OCI-LY7 (cell line): ENCODE results near the gene COMMD3. TPM values are rescaled to one million over a fixed set of nuclear protein-coding genes. Genes with fewer than 3 reads are reported as not detected.

Experiments used
- BruUV-seq: library from RNA; stranded (reverse); fragments of 400-500 nt; replicated peaks from 2 replicates; lab custom pipeline; 2021; lab: Mats Ljungman, UMichigan
- CTCF ChIA-PET: fragments of 300-600 bp; sonication (Branson Sonifier 250); formaldehyde crosslinking; loops from one replicate; lab custom pipeline; 2022; ENCODE audit warnings: antibody characterized with exemption; ENCODE audit not compliant: unreplicated experiment; lab: Charles Lee
- POLR2A ChIA-PET: fragments of 300-600 bp; sonication (Branson Sonifier 250); formaldehyde crosslinking; loops from one replicate; lab custom pipeline; 2022; ENCODE audit warnings: antibody characterized with exemption; lab: Charles Lee
- DNase-seq: peaks from one replicate; pipeline ENCODE4 v3.0.0-alpha.2; 2015; ENCODE audit warnings: low spot score
- H2AFZ ChIP-seq: fragments of 200-600 bp; sonication (generic), shearing (Covaris generic); 2 replicates; pipeline ENCODE4 v1.6.1; 2014; ENCODE audit warnings: mild to moderate bottlenecking, antibody characterized with exemption, low read length, moderate library complexity
- H3K27ac ChIP-seq: fragments of 200-600 bp; sonication (generic); 2 replicates; pipeline ENCODE4 v1.5.1; 2014; ENCODE audit warnings: mixed run types, low read depth, mild to moderate bottlenecking, moderate library complexity, low read length, inconsistent platforms; ENCODE audit not compliant: poor library complexity, severe bottlenecking
- H3K36me3 ChIP-seq: fragments of 200-600 bp; sonication (generic); 2 replicates; pipeline ENCODE4 v1.6.1; 2014; ENCODE audit warnings: mild to moderate bottlenecking, antibody characterized with exemption, low read length, moderate library complexity, mixed read lengths; ENCODE audit not compliant: insufficient read depth
- H3K4me1 ChIP-seq: fragments of 200-600 bp; sonication (generic); 2 replicates; pipeline ENCODE4 v1.5.1; 2014; ENCODE audit warnings: mild to moderate bottlenecking, low read length; ENCODE audit not compliant: insufficient read depth, poor library complexity, severe bottlenecking
- H3K4me2 ChIP-seq: fragments of 200-600 bp; sonication (generic); 2 replicates; pipeline ENCODE4 v1.6.1; 2014; ENCODE audit warnings: mild to moderate bottlenecking, low read length
- H3K4me3 ChIP-seq: fragments of 200-600 bp; sonication (generic); 2 replicates; pipeline ENCODE4 v1.5.1; 2014; ENCODE audit warnings: mild to moderate bottlenecking, low read depth, low read length; ENCODE audit not compliant: poor library complexity, severe bottlenecking
- H3K79me2 ChIP-seq: fragments of 200-600 bp; sonication (generic); 2 replicates; pipeline ENCODE4 v1.6.1; 2016; ENCODE audit warnings: low read depth, mild to moderate bottlenecking, low read length, moderate library complexity, mixed read lengths; ENCODE audit not compliant: insufficient read depth
- H3K9me2 ChIP-seq: fragments of 200-600 bp; sonication (generic); 2 replicates; pipeline ENCODE4 v1.6.1; 2016; ENCODE audit warnings: mild to moderate bottlenecking, low read length, mixed read lengths; ENCODE audit not compliant: insufficient read depth
- H3K9me3 ChIP-seq: fragments of 200-600 bp; sonication (generic); 2 replicates; pipeline ENCODE4 v1.6.1; 2014; ENCODE audit warnings: mild to moderate bottlenecking, mixed run types, low read length, mixed read lengths
- H4K20me1 ChIP-seq: fragments of 200-600 bp; sonication (generic); 2 replicates; pipeline ENCODE4 v1.6.1; 2014; ENCODE audit warnings: mild to moderate bottlenecking, antibody characterized with exemption, low read length, moderate library complexity, mixed read lengths; ENCODE audit not compliant: insufficient read depth
- CTCF ChIP-seq: fragments of 200-600 bp; sonication (generic); conservative IDR thresholded peaks from 2 replicates; pipeline ENCODE4 v1.5.1; 2014; ENCODE audit warnings: mild to moderate bottlenecking, antibody characterized with exemption, low read length, moderate library complexity, mixed read lengths
- EZH2phosphoT487 ChIP-seq: fragments of 200-600 bp; sonication (generic); IDR thresholded peaks from 2 replicates; pipeline ENCODE4 v1.6.1; 2018; ENCODE audit warnings: low read depth, borderline replicate concordance, mild to moderate bottlenecking, mixed run types, antibody characterized with exemption, low read length, moderate library complexity, mixed read lengths
- intact Hi-C: fragments of 100-400 bp; cut with micrococcal nuclease; formaldehyde crosslinking; loops from one replicate; pipeline ENCODE4 v1.10.0; 2022; ENCODE audit not compliant: unreplicated experiment
- total RNA-seq, 2 experiments: library from RNA; depleted of rRNA in 1 of 2; stranded (reverse); fragments of >200 nt in 1 of 2; shearing (Covaris generic) in 1 of 2; gene quantifications; 2 replicates each; pipeline ENCODE4 v1.2.3, GENCODE V29; 2014 to 2022

COMMD3 gene
- total RNA-seq, 2 experiments from 2014 or later = 30.1 to 50.8 TPM

GRCh38 chr10:22338185-22338900, 22.2 kb downstream of the COMMD3 start:
- no peak overlapping the region for H3K4me2 ChIP-seq
- TF ChIP-seq CTCF = no peak
- no peak for TF ChIP-seq EZH2phosphoT487
- H3K79me2 ChIP-seq = no peaks in the 10 kb centered on the region
- H3K27ac ChIP-seq = no peak overlapping the region
- H2AFZ ChIP-seq = no peak overlapping the region
- H3K4me3 ChIP-seq = no peak overlapping the region
- no TSS peak for BruUV-seq
- H3K36me3 ChIP-seq = no peaks in the 10 kb centered on the region
- DNase-seq = no peak
- no peaks in the 10 kb centered on the region for H3K9me2 ChIP-seq
- H3K4me1 ChIP-seq = peaks cover 14% of the 10 kb centered on the region
- ChIA-PET CTCF (no interaction called here), POLR2A (interaction anchor here (0.7 to 2.8 kb wide), 6 partner anchors 22 to 330 kb away, joined by 3 to 10 read pairs (median 4); no protein-coding TSS in a partner anchor)
- intact Hi-C loops = no loop called here
- H3K9me3 ChIP-seq = no peaks in the 10 kb centered on the region
- H4K20me1 ChIP-seq = no peaks in the 10 kb centered on the region; the same call in 1 of the 2 replicates

GRCh38 chr10:22338931-22339330, 22.7 kb downstream of the COMMD3 start:
- ChIA-PET CTCF (no interaction called here), POLR2A (interaction anchor here (0.8 to 2.8 kb wide), 5 partner anchors 22 to 330 kb away, joined by 3 to 10 read pairs (median 4); no protein-coding TSS in a partner anchor)
- Histone ChIP-seq H2AFZ (no peak overlapping the region), H3K36me3 (no peaks in the 10 kb centered on the region), H3K79me2 (no peaks in the 10 kb centered on the region), H3K9me3 (no peaks in the 10 kb centered on the region), H3K27ac (no peak overlapping the region), H3K4me2 (no peak overlapping the region), H3K4me3 (no peak overlapping the region), H3K4me1 (peaks cover 10% of the 10 kb centered on the region), H3K9me2 (no peaks in the 10 kb centered on the region), H4K20me1 (no peaks in the 10 kb centered on the region)
- BruUV-seq = no TSS peak
- TF ChIP-seq EZH2phosphoT487 (no peak), CTCF (no peak)
- intact Hi-C loops = no loop called here
- DNase-seq = no peak
